Activated B cell treated with CpG ODN at 0.5 μM for 24 hours (primary cell): ENCODE measurements around the gene PGM1. TPM values are rescaled to one million over a fixed set of nuclear protein-coding genes. Genes with fewer than 3 reads are reported as not detected.

Experiments
- ATAC-seq: fragments of 200-7000 bp; cut with Tn5 transposase; one replicate; pipeline ENCODE4 v1.10.0; 2021; ENCODE audit warnings: low read depth, mild to moderate bottlenecking, moderate library complexity
- CTCF ChIA-PET: fragments of 350-600 bp; sonication (Branson Sonifier 250); formaldehyde crosslinking; loops from one replicate; lab custom pipeline; 2021; ENCODE audit warnings: antibody characterized with exemption; lab: Charles Lee
- POLR2A ChIA-PET: fragments of 350-600 bp; sonication (Branson Sonifier 250); formaldehyde crosslinking; loops from one replicate; lab custom pipeline; 2021; ENCODE audit warnings: antibody characterized with exemption; lab: Charles Lee
- DNase-seq: peaks from one replicate; pipeline ENCODE4 v3.0.0; 2022
- H3K27ac Mint-ChIP-seq: one replicate; pipeline ENCODE4 v1.8.0; 2020; ENCODE audit warnings: mixed read lengths
- H3K27me3 Mint-ChIP-seq: one replicate; pipeline ENCODE4 v1.8.0; 2021; ENCODE audit warnings: mixed read lengths
- H3K36me3 Mint-ChIP-seq: one replicate; pipeline ENCODE4 v1.8.0; 2021; ENCODE audit warnings: low read depth, mixed read lengths
- H3K4me1 Mint-ChIP-seq: one replicate; pipeline ENCODE4 v1.8.0; 2021; ENCODE audit warnings: mixed read lengths
- H3K4me3 Mint-ChIP-seq: one replicate; pipeline ENCODE4 v1.8.0; 2020; ENCODE audit warnings: mild to moderate bottlenecking, mixed read lengths
- H3K9me3 Mint-ChIP-seq: one replicate; pipeline ENCODE4 v1.8.0; 2020; ENCODE audit warnings: mixed read lengths
- CTCF ChIP-seq: fragments of 200-600 bp; IDR thresholded peaks from one replicate; pipeline ENCODE4 v1.8.0; 2022; ENCODE audit warnings: antibody characterized with exemption, mild to moderate bottlenecking
- intact Hi-C: fragments of 100-400 bp; cut with micrococcal nuclease; formaldehyde crosslinking; loops from one replicate; pipeline ENCODE4 v1.15.1; 2024
- total RNA-seq: library from RNA; stranded (reverse); gene quantifications from 2 replicates; pipeline ENCODE4 v1.2.3, GENCODE V29; 2022

Gene PGM1
- total RNA-seq, 1 donor from 2014 or later, result 20.8 TPM

GRCh38 chr1:63662056-63662836 is 69.0 kb downstream of the PGM1 start:
- intact Hi-C loops, result no loop called here
- Mint-ChIP-seq H3K9me3 (peaks cover 4% of the 10 kb centered on the region), H3K27ac (no peak overlapping the region), H3K4me3 (no peak overlapping the region), H3K27me3 (no peaks in the 10 kb centered on the region), H3K36me3 (peaks cover 21% of the 10 kb centered on the region), H3K4me1 (no peaks in the 10 kb centered on the region)
- ChIA-PET CTCF (no interaction called here), POLR2A (no interaction called here)
- DNase-seq, result no peak
- TF ChIP-seq CTCF, result no peak
- no peak for ATAC-seq

- Mint-ChIP-seq H3K36me3 (peaks cover 17% of the 10 kb centered on the region), H3K27ac (no peak overlapping the region), H3K4me3 (no peak overlapping the region), H3K27me3 (no peaks in the 10 kb centered on the region), H3K9me3 (peaks cover 4% of the 10 kb centered on the region), H3K4me1 (no peaks in the 10 kb centered on the region)
- DNase-seq (no peak), ATAC-seq (no peak)
- ChIA-PET CTCF (no interaction called here), POLR2A (no interaction called here)
- no peak for TF ChIP-seq CTCF
- intact Hi-C loops, result no loop called here
Measured at GRCh38 chr1:63662841-63663240, 69.6 kb downstream of the PGM1 start.

- peaks cover 4% of the 10 kb centered on the region for H3K9me3 Mint-ChIP-seq
- no peak for TF ChIP-seq CTCF
- POLR2A ChIA-PET, result no interaction called here
- H3K36me3 Mint-ChIP-seq, result peaks cover 14% of the 10 kb centered on the region
- DNase-seq, result no peak
- H3K27ac Mint-ChIP-seq, result no peak overlapping the region
- H3K4me1 Mint-ChIP-seq, result no peaks in the 10 kb centered on the region
- no peak for ATAC-seq
- no peak overlapping the region for H3K4me3 Mint-ChIP-seq
- intact Hi-C loops, result no loop called here
- CTCF ChIA-PET, result no interaction called here
- H3K27me3 Mint-ChIP-seq, result no peaks in the 10 kb centered on the region
Measured at GRCh38 chr1:63663301-63663700, 70.1 kb downstream of the PGM1 start.

GRCh38 chr1:63663873-63664272 is 70.7 kb downstream of the PGM1 start:
- H3K4me3 Mint-ChIP-seq, result no peak overlapping the region
- ChIA-PET CTCF (no interaction called here), POLR2A (no interaction called here)
- no peak for ATAC-seq
- H3K4me1 Mint-ChIP-seq, result no peaks in the 10 kb centered on the region
- no peak for TF ChIP-seq CTCF
- H3K36me3 Mint-ChIP-seq, result peaks cover 9% of the 10 kb centered on the region
- no peak for DNase-seq
- H3K27me3 Mint-ChIP-seq, result no peaks in the 10 kb centered on the region
- H3K27ac Mint-ChIP-seq, result no peak overlapping the region
- intact Hi-C loops, result no loop called here
- peaks cover 4% of the 10 kb centered on the region for H3K9me3 Mint-ChIP-seq

- Mint-ChIP-seq H3K4me1 (no peaks in the 10 kb centered on the region), H3K27me3 (no peaks in the 10 kb centered on the region), H3K36me3 (peaks cover 2% of the 10 kb centered on the region), H3K9me3 (peaks cover 4% of the 10 kb centered on the region), H3K4me3 (no peak overlapping the region), H3K27ac (no peak overlapping the region)
- DNase-seq, result no peak
- no peak for TF ChIP-seq CTCF
- intact Hi-C loops, result no loop called here
- no peak for ATAC-seq
- ChIA-PET CTCF (no interaction called here), POLR2A (no interaction called here)
Measured at GRCh38 chr1:63664742-63665141, 71.5 kb downstream of the PGM1 start.
